Measurements from ENCODE around the gene SLC7A1. TPM values are rescaled to one million over a fixed set of nuclear protein-coding genes. Genes with fewer than 3 reads are reported as not detected.

The SLC7A1 gene
- total and polyA plus RNA-seq, 2 donors (not counting 1 experiment from before 2014, with no cell fraction given): 15.4 to 26.6 TPM

GRCh38 chr13:29545988-29546387 is 49.5 kb downstream of the SLC7A1 start:
- Histone ChIP-seq H3K9ac (ENCODE audit: insufficient read depth, low read length) (no peak overlapping the region), H3K27ac (ENCODE audit: insufficient read depth, low read length) (no peak overlapping the region), H4K20me1 (ENCODE audit: control insufficient read depth, extremely low read depth, insufficient read depth, low read length) (no peaks in the 10 kb centered on the region)

GRCh38 chr13:29543230-29544215 is 52.0 kb downstream of the SLC7A1 start:
- no peaks in the 10 kb centered on the region for H4K20me1 ChIP-seq (ENCODE audit: control insufficient read depth, extremely low read depth, insufficient read depth, low read length)

More at GRCh38 chr13:29545988-29546387, 49.5 kb downstream of the SLC7A1 start:
- Histone ChIP-seq H3K36me3 (ENCODE audit: control insufficient read depth, insufficient read depth, low read length) (peaks cover 2% of the 10 kb centered on the region), H2AFZ (ENCODE audit: low read length) (no peak overlapping the region), H3K27me3 (ENCODE audit: control insufficient read depth, insufficient read depth, low read length) (no peaks in the 10 kb centered on the region), H3K79me2 (ENCODE audit: control insufficient read depth, insufficient read depth, low read length) (peaks cover 30% of the 10 kb centered on the region), H3K4me1 (ENCODE audit: control insufficient read depth, extremely low read depth, insufficient read depth, low read length) (no peaks in the 10 kb centered on the region), H3K4me2 (ENCODE audit: extremely low read depth, insufficient read depth, low read length) (no peak overlapping the region), H3K4me3 (replicated peaks in 1 of 4; ENCODE audit: control extremely low read depth in 1 of 4, insufficient read depth in 1 of 4, low read depth in 3 of 4, low read length in 4 of 4) (no peak overlapping the region), H3K9me3 (ENCODE audit: control insufficient read depth, insufficient read depth, low read depth, low read length) (no peaks in the 10 kb centered on the region)
- DNase-seq (ENCODE audit: low read depth in 2 of 2): no peak
- TF ChIP-seq CTCF (conservative IDR thresholded peaks at IDR 0.05 in 1 of 2, IDR thresholded peaks at IDR 0.05 in 1 of 2; ENCODE audit: low read depth in 1 of 2, low read length in 2 of 2): no peak
- TF ChIP-seq EZH2 (IDR thresholded peaks at IDR 0.05; ENCODE audit: low read length, missing control alignments): no peak

More at GRCh38 chr13:29543230-29544215, 52.0 kb downstream of the SLC7A1 start:
- H3K79me2 ChIP-seq (ENCODE audit: control insufficient read depth, insufficient read depth, low read length): peaks cover 30% of the 10 kb centered on the region
- H3K4me3 ChIP-seq (replicated peaks in 1 of 4; ENCODE audit: control extremely low read depth in 1 of 4, insufficient read depth in 1 of 4, low read depth in 3 of 4, low read length in 4 of 4): no peak overlapping the region
- no peaks in the 10 kb centered on the region for H3K27me3 ChIP-seq (ENCODE audit: control insufficient read depth, insufficient read depth, low read length)
- H2AFZ ChIP-seq (ENCODE audit: low read length): no peak overlapping the region
- no peak overlapping the region for H3K4me2 ChIP-seq (ENCODE audit: extremely low read depth, insufficient read depth, low read length)
- no peaks in the 10 kb centered on the region for H3K9me3 ChIP-seq (ENCODE audit: control insufficient read depth, insufficient read depth, low read depth, low read length)
- TF ChIP-seq EZH2 (IDR thresholded peaks at IDR 0.05; ENCODE audit: low read length, missing control alignments) (no peak), CTCF (conservative IDR thresholded peaks at IDR 0.05 in 1 of 2, IDR thresholded peaks at IDR 0.05 in 1 of 2; ENCODE audit: low read depth in 1 of 2, low read length in 2 of 2) (no peak)
- H3K27ac ChIP-seq (ENCODE audit: insufficient read depth, low read length): no peak overlapping the region
- no peak overlapping the region for H3K9ac ChIP-seq (ENCODE audit: insufficient read depth, low read length)
- H3K4me1 ChIP-seq (ENCODE audit: control insufficient read depth, extremely low read depth, insufficient read depth, low read length): no peaks in the 10 kb centered on the region
- DNase-seq (ENCODE audit: low read depth in 2 of 2): peak; percentile 36 to 79
- H3K36me3 ChIP-seq (ENCODE audit: control insufficient read depth, insufficient read depth, low read length): peaks cover 4% of the 10 kb centered on the region

Measured in fibroblast of lung (primary cell).